Measurements from ENCODE around the gene TMEM132A.

The TMEM132A gene

GRCh38 chr11:60921259-60921658 lies 3.0 kb upstream of the TMEM132A start:
- DNase-seq (ENCODE audit: low read depth in 2 of 2) = no peak

- DNase-seq (ENCODE audit: low read depth in 2 of 2) = no peak
Observed at GRCh38 chr11:60921777-60922335, 2.4 kb upstream of the TMEM132A start.

- no peak for DNase-seq (ENCODE audit: low read depth in 2 of 2)
Observed at GRCh38 chr11:60922906-60923305, 1.4 kb upstream of the TMEM132A start.

GRCh38 chr11:60923326-60923725 lies 934 bp upstream of the TMEM132A start:
- DNase-seq (ENCODE audit: low read depth in 2 of 2) = no peak

GRCh38 chr11:60923800-60924109 lies 505 bp upstream of the TMEM132A start:
- DNase-seq (ENCODE audit: low read depth in 2 of 2) = no peak

- DNase-seq (ENCODE audit: low read depth in 2 of 2) = no peak
Observed at GRCh38 chr11:60924906-60925853, 920 bp downstream of the TMEM132A start.

GRCh38 chr11:60925868-60926267 lies 1.6 kb downstream of the TMEM132A start:
- DNase-seq (ENCODE audit: low read depth in 2 of 2) = no peak

- no peak for DNase-seq (ENCODE audit: low read depth in 2 of 2)
Observed at GRCh38 chr11:60926500-60926899, 2.2 kb downstream of the TMEM132A start.

- no peak for DNase-seq (ENCODE audit: low read depth in 2 of 2)
Observed at GRCh38 chr11:60927061-60927592, 2.9 kb downstream of the TMEM132A start.

- DNase-seq (ENCODE audit: low read depth in 2 of 2) = no peak
Observed at GRCh38 chr11:60927600-60927999, 3.3 kb downstream of the TMEM132A start.

- no peak for DNase-seq (ENCODE audit: low read depth in 2 of 2)
Observed at GRCh38 chr11:60928563-60929001, 4.3 kb downstream of the TMEM132A start.

GRCh38 chr11:60929764-60930163 lies 5.5 kb downstream of the TMEM132A start:
- no peak for DNase-seq (ENCODE audit: low read depth in 2 of 2)

- no peak for DNase-seq (ENCODE audit: low read depth in 2 of 2)
Observed at GRCh38 chr11:60930394-60930793, 6.1 kb downstream of the TMEM132A start.

GRCh38 chr11:60931917-60932316 lies 7.7 kb downstream of the TMEM132A start:
- DNase-seq (ENCODE audit: low read depth in 2 of 2) = no peak

- no peak for DNase-seq (ENCODE audit: low read depth in 2 of 2)
Observed at GRCh38 chr11:60932605-60933356, 8.5 kb downstream of the TMEM132A start.

GRCh38 chr11:60933416-60934123 lies 9.3 kb downstream of the TMEM132A start:
- no peak for DNase-seq (ENCODE audit: low read depth in 2 of 2)

- no peak for DNase-seq (ENCODE audit: low read depth in 2 of 2)
Observed at GRCh38 chr11:60934124-60934789, 10.0 kb downstream of the TMEM132A start.

- DNase-seq (ENCODE audit: low read depth in 2 of 2) = no peak
Observed at GRCh38 chr11:60934790-60935605, 10.7 kb downstream of the TMEM132A start.

- DNase-seq (ENCODE audit: low read depth in 2 of 2) = no peak
Observed at GRCh38 chr11:60935676-60936442, 11.6 kb downstream of the TMEM132A start.

Measured in stimulated activated CD8-positive, alpha-beta memory T cell treated with anti-CD3 and anti-CD28 coated beads, Interleukin-7, amount 100 ng/mL, for 1 hour (primary cell).